Measurements from ENCODE around the gene CCDC33.

The CCDC33 gene

DNA sequence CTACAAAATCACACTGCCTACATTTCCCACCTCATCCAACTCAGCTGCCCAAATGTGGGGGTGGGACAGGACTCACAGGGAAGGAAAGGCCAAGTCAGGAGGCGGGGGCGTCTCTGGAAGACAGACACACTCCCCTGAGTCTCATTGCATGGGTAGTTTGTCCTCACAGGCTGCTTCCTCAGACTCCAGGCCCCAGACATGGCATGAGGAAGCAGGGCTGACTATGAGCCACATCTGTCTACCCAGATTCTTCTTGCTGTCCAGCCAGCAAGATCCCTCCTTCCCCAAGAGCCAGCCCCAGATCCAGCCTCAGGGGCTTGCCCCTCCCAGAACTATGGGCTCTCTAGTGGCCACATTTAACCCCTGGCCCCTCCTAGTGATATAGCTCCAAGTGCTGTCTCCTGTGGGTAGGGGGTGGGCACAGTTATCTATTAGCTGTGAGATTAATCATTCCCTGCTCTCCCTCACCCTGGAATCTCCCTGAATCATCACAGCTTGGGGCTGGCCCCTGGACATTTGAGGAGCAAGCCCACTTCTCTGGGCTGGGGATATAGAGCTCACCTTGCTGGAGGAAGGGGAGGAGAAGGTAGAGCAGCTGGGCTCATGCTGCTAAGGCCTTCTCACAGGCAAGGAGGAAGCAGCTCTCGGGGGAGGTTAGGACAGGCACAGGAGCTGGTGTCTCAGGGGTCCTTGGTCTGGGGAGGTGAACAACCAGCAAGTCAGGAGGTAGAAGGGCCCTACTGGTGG, 2.1 kb upstream of the CCDC33 start:
- CTCF ChIA-PET, result interaction anchor here (0.5 kb wide), 1 partner anchor 33 kb away, joined by 4 read pairs; no protein-coding TSS in a partner anchor
- POLR2A ChIA-PET (ENCODE audit: low non-redundant PET), result interaction anchor here (0.6 kb wide), 1 partner anchor 331 kb away, joined by 3 read pairs; no protein-coding TSS in a partner anchor
- TF ChIP-seq, protein P1, sequence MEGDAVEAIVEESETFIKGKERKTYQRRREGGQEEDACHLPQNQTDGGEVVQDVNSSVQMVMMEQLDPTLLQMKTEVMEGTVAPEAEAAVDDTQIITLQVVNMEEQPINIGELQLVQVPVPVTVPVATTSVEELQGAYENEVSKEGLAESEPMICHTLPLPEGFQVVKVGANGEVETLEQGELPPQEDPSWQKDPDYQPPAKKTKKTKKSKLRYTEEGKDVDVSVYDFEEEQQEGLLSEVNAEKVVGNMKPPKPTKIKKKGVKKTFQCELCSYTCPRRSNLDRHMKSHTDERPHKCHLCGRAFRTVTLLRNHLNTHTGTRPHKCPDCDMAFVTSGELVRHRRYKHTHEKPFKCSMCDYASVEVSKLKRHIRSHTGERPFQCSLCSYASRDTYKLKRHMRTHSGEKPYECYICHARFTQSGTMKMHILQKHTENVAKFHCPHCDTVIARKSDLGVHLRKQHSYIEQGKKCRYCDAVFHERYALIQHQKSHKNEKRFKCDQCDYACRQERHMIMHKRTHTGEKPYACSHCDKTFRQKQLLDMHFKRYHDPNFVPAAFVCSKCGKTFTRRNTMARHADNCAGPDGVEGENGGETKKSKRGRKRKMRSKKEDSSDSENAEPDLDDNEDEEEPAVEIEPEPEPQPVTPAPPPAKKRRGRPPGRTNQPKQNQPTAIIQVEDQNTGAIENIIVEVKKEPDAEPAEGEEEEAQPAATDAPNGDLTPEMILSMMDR (conservative IDR thresholded peaks at IDR 0.05; ENCODE audit: low read depth), result no peak
- no peak for DNase-seq (ENCODE audit: low spot score)
- H3K27ac ChIP-seq, result no peak overlapping the region

DNA sequence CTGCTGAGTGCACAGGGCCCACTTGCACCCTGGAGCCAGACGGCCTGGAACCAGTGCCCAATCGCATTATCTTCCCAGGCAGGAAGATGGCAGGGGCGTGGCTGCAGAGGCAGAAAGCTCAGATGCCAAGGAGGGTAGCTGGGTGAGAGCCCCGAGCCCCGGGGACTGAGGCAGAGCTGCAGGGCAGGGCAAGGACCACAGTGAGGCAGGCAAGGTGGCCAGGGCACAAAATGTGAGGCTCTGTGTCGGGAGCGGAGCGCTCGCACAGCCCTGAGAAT, 1.6 kb upstream of the CCDC33 start:
- POLR2A ChIA-PET (ENCODE audit: low non-redundant PET), result interaction anchor here (0.6 kb wide), 1 partner anchor 331 kb away, joined by 3 read pairs; no protein-coding TSS in a partner anchor
- CTCF ChIA-PET, result no interaction called here

DNA sequence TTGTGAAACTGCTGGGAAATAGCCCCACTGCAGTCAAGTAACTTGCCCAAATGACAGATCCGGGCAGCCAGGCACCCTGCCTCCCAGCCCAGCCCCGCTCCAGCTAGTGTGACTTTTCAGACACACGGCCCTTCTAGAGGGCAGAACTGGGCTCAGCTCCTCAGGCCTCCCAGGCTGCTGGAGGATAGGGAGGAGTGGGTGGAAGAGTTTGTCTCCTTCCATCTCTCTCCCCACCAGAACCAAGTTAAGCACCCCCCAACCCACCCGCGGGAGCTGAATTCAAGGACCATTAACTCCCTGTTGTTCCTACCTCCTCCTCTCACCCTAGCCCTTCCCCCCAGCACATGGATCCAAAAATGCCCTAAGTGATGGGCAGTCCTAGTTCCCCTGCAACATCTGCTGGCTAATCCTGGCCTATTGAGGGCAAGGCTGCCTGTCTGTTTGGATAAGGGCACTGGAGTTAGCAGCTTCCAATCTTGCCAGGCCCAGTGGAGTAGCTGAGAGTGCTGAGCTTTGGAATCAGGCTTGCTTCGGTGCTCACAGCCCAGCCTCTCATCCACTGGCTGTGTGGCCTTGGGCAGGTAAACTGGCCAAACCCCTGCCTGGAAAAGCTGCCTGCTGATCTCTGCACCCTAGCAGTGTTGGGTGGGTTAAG, 3.1 kb downstream of the CCDC33 start:
- ChIA-PET POLR2A (ENCODE audit: low non-redundant PET) (no interaction called here), CTCF (interaction anchor here (0.6 to 1.1 kb wide), 6 partner anchors 37 to 273 kb away, joined by 3 to 6 read pairs (median 3); no protein-coding TSS in a partner anchor)
- H3K27ac ChIP-seq, result peak overlapping the region; percentile 55
- TF ChIP-seq, protein P1 (conservative IDR thresholded peaks at IDR 0.05; ENCODE audit: low read depth), result no peak
- DNase-seq (ENCODE audit: low spot score), result no peak

More for the DNA sequence above, 1.6 kb upstream of the CCDC33 start:
- DNase-seq (ENCODE audit: low spot score), result no peak
- no peak overlapping the region for H3K27ac ChIP-seq
- TF ChIP-seq, protein P1 (conservative IDR thresholded peaks at IDR 0.05; ENCODE audit: low read depth), result no peak

DNA sequence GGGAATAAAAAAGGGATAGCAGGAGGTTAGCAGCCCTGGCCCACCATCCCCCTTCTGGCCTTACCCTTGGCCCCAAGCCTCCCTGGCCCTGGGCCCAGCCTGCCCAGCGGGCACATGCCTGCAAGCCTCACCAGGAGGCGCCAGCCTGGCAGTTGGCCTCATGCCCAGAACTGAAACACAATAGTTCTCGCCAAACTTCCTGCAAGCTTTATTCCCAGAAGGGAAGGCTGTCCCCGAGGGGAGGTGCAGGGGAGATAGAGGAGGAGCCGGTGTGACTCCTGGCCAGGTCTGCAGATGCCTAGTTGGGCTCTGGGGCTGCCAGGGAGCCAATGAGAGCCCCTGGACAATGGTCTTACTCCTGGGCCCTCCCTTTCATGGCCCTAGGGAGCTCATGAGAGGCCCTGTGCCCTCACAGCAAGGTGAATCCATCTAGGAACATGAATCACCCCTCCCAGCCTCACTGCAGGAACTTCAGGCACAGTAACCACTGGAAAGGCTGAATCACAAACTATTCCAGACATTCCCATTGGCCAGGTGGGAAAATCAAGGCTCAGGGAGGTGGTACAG, 4.0 kb downstream of the CCDC33 start:
- TF ChIP-seq, protein P1 (conservative IDR thresholded peaks at IDR 0.05; ENCODE audit: low read depth), result no peak; the same call in 1 of the 2 replicates
- ChIA-PET CTCF (interaction anchor here (0.6 to 1.1 kb wide), 5 partner anchors 10 to 67 kb away, joined by 3 to 6 read pairs (median 4); no protein-coding TSS in a partner anchor), POLR2A (ENCODE audit: low non-redundant PET) (no interaction called here)
- DNase-seq (ENCODE audit: low spot score), result peak; percentile 87
- peak overlapping the region; percentile 55 for H3K27ac ChIP-seq

DNA sequence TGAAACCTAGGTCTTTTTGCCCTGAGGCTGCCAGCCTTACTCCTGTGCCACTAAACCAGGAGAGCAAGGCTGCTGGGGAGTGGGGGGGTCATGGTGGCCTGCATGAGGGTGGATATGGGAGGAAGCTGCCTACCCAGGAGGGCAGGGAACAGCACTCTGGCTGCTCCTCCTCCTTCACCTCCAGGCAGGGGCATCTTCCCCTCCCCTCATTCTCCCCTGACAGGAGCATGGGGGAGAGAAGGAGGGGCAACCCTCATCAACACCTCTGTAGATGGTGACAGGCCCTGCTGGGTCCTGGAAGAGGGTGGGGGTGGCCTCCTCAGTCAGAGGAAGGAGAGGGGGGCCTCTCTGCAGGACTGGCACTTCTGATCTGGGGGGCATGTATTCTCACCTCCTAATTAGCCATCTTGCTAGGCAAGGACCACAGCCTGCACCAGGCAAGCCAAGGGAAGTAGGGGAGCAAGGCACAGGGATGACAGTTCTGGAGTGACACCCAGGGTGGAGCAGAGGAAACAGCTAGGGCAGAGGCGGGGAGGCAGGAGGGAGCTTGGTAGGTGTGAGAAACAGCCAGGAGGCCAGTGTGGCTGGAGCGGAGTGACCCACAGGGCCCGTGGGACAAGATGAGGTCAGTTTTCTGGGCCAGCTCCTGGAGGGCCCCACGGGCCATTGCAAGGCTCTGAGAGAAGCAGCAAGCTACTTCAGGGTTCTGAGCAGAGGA, 4.9 kb downstream of the CCDC33 start:
- ChIA-PET CTCF (interaction anchor here (0.6 to 1.6 kb wide), 2 partner anchors 41 to 66 kb away, joined by 4 to 5 read pairs; no protein-coding TSS in a partner anchor), POLR2A (ENCODE audit: low non-redundant PET) (interaction anchor here (0.5 kb wide), 1 partner anchor 314 kb away, joined by 3 read pairs; no protein-coding TSS in a partner anchor)
- TF ChIP-seq, protein P1 (conservative IDR thresholded peaks at IDR 0.05; ENCODE audit: low read depth), result no peak
- H3K27ac ChIP-seq, result peak overlapping the region; percentile 55
- DNase-seq (ENCODE audit: low spot score), result no peak

Data from RWPE1 (cell line).